Gastroesophageal sphincter (tissue), 3 donors: ENCODE results near the gene GPR83.

Experiments used
- CTCF ChIP-seq, 4 experiments: fragments of 200-600 bp in 2 of 4; fragments of 450-650 bp in 2 of 4; sonication (generic) in 1 of 4; IDR thresholded peaks; one replicate each; pipeline ENCODE4 v1.5.1; 2017 to 2019; ENCODE audit warnings: antibody characterized with exemption in 4 of 4, mild to moderate bottlenecking in 2 of 4, moderate library complexity in 2 of 4
- EP300 ChIP-seq: sonication (generic); formaldehyde crosslinking; IDR thresholded peaks from one replicate; pipeline ENCODE4 v1.6.1; 2017; ENCODE audit warnings: antibody characterized with exemption, mild to moderate bottlenecking
- POLR2A ChIP-seq, 2 donors: fragments of 450-650 bp; IDR thresholded peaks; one replicate each; pipeline ENCODE4 v1.6.1; 2017; ENCODE audit warnings: antibody characterized with exemption in 2 of 2, mild to moderate bottlenecking in 2 of 2, moderate library complexity in 1 of 2
- POLR2AphosphoS5 ChIP-seq: sonication (generic); formaldehyde crosslinking; IDR thresholded peaks from one replicate; pipeline ENCODE4 v1.6.1; 2017; ENCODE audit warnings: antibody characterized with exemption

DNA sequence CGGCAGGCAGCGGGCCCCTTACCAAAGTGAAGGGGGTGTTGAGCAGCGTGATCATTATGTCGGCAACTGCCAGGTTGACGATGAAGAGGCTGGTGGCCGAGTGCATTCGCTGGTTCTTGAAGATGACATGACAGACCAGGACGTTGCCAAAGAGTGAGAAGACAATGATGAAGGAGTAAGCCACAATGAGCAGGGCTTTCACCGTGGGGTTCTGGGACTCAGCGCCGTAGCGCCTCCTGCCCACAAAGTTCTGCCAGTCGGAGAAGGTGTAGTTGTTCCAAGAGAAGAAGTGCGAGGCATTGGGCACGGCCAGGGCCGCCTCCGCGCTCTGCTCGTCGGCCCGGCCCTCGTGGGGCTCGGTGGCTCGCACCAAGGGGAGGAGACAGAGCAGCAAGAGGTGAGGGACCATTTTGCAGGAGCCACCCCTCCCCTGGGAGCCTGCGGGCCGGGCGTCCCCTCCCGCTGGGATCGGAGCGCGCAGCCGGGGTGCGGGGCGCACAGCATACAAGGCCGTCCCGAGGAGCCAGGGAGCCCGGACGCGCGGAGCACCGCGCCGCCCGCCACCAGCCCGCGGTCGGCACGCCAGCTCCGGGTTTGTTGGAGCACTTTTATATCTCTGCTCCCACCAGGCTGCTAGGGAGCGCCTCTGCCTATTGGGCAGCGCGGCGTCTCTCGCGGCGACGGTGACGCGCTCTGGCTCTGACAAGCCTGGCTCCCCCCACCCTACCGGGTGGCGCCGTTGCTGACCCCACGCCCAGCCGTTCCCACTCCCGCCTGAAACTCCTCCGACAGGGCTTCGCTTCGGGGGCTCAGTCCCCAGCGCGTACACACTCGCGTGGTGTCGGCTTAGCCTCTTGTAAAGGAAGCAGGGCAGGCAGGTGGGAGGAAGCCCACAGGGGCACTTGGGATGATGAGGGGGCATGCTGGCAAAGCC, at the start of gene GPR83:
- TF ChIP-seq POLR2AphosphoS5 (no peak), CTCF (IDR thresholded peaks at IDR 0.05) (no peak), POLR2A (IDR thresholded peaks at IDR 0.05) (no peak), EP300 (no peak)
